Measurements from ENCODE around the gene CHFR.
"Not testable (repeated sequence)": the region's sequence is repeated elsewhere in the genome, so short reads cannot be mapped to it uniquely, and the experiment has no call there.

The CHFR gene

GRCh38 chr12:132873724-132874123 lies 13.7 kb downstream of the CHFR start:
- no peak for TF ChIP-seq CTCF (conservative IDR thresholded peaks at IDR 0.05; ENCODE audit: low read length)
- no peak overlapping the region for H3K4me3 ChIP-seq (ENCODE audit: low read length)
- no peak for DNase-seq (ENCODE audit: low read depth)

- DNase-seq (ENCODE audit: low read depth), result no peak
- H3K4me3 ChIP-seq (ENCODE audit: low read length), result no peak overlapping the region
- no peak for TF ChIP-seq CTCF (conservative IDR thresholded peaks at IDR 0.05; ENCODE audit: low read length)
These were observed 14.4 kb downstream of the CHFR start for GRCh38 chr12:132872975-132873421.

GRCh38 chr12:132872073-132872855 lies 15.1 kb downstream of the CHFR start:
- DNase-seq (ENCODE audit: low read depth), result no peak
- no peak overlapping the region for H3K4me3 ChIP-seq (ENCODE audit: low read length)
- no peak for TF ChIP-seq CTCF (conservative IDR thresholded peaks at IDR 0.05; ENCODE audit: low read length)

- TF ChIP-seq CTCF (conservative IDR thresholded peaks at IDR 0.05; ENCODE audit: low read length), result no peak
- no peak for DNase-seq (ENCODE audit: low read depth)
- no peak overlapping the region for H3K4me3 ChIP-seq (ENCODE audit: low read length)
These were observed 17.9 kb downstream of the CHFR start for GRCh38 chr12:132869551-132869950.

- no peak for TF ChIP-seq CTCF (conservative IDR thresholded peaks at IDR 0.05; ENCODE audit: low read length)
- DNase-seq (ENCODE audit: low read depth), result peak; percentile 60
- H3K4me3 ChIP-seq (ENCODE audit: low read length), result no peak overlapping the region
These were observed 21.1 kb downstream of the CHFR start for GRCh38 chr12:132866251-132866828.

- no peak for TF ChIP-seq CTCF (conservative IDR thresholded peaks at IDR 0.05; ENCODE audit: low read length)
- no peak overlapping the region for H3K4me3 ChIP-seq (ENCODE audit: low read length)
- DNase-seq (ENCODE audit: low read depth), result no peak
These were observed 25.8 kb downstream of the CHFR start for GRCh38 chr12:132861558-132861957.

- DNase-seq (ENCODE audit: low read depth), result no peak
- no peak for TF ChIP-seq CTCF (conservative IDR thresholded peaks at IDR 0.05; ENCODE audit: low read length)
These were observed 28.6 kb downstream of the CHFR start for GRCh38 chr12:132858718-132859266.

GRCh38 chr12:132857019-132857418 lies 30.4 kb downstream of the CHFR start:
- DNase-seq (ENCODE audit: low read depth); H3K4me3 ChIP-seq (ENCODE audit: low read length): not testable (repeated sequence)

More at GRCh38 chr12:132858718-132859266, 28.6 kb downstream of the CHFR start:
- H3K4me3 ChIP-seq (ENCODE audit: low read length), result no peak overlapping the region

Measured in AG10803 (cell line).